Trophoblast cell (in vitro differentiated cells and primary cell): ENCODE data around the gene ANKRD33.

Experiments used
- DNase-seq, 2 donors: peaks; one replicate each; pipeline ENCODE4 v3.0.0-alpha.2; 2016
- H2AFZ ChIP-seq: 2 replicates; pipeline ENCODE4 v1.6.1; 2013; ENCODE audit warnings: low read length, moderate library complexity, mild to moderate bottlenecking; ENCODE audit not compliant: insufficient read depth, poor library complexity
- H2AK5ac ChIP-seq: 2 replicates; pipeline ENCODE4 v1.6.1; 2013; ENCODE audit warnings: mild to moderate bottlenecking, low read length
- H2BK120ac ChIP-seq: 2 replicates; pipeline ENCODE4 v1.6.1; 2013; ENCODE audit warnings: low read length, mild to moderate bottlenecking, moderate library complexity; ENCODE audit not compliant: insufficient read depth, poor library complexity
- H2BK12ac ChIP-seq: 2 replicates; pipeline ENCODE4 v1.6.1; 2013; ENCODE audit warnings: mild to moderate bottlenecking, low read length, moderate library complexity
- H2BK5ac ChIP-seq: 2 replicates; pipeline ENCODE4 v1.6.1; 2013; ENCODE audit warnings: low read length, low read depth, moderate library complexity, mild to moderate bottlenecking; ENCODE audit not compliant: poor library complexity
- H3K14ac ChIP-seq: 2 replicates; pipeline ENCODE4 v1.6.1; 2013; ENCODE audit warnings: mild to moderate bottlenecking, low read length
- H3K18ac ChIP-seq: 2 replicates; pipeline ENCODE4 v1.6.1; 2013; ENCODE audit warnings: mild to moderate bottlenecking, low read length
- H3K23ac ChIP-seq: 2 replicates; pipeline ENCODE4 v1.6.1; 2013; ENCODE audit warnings: low read length
- H3K27ac ChIP-seq: 2 replicates; pipeline ENCODE4 v1.5.1; 2013; ENCODE audit warnings: low read depth, mild to moderate bottlenecking, inconsistent platforms, low read length, moderate library complexity
- H3K27me3 ChIP-seq: 2 replicates; pipeline ENCODE4 v1.6.1; 2013; ENCODE audit warnings: inconsistent platforms, mild to moderate bottlenecking, low read length, moderate library complexity; ENCODE audit not compliant: insufficient read depth
- H3K36me3 ChIP-seq, 2 experiments: 1 replicate in 1 of 2; 2 replicates in 1 of 2; pipeline ENCODE4 v1.6.1; 2013; ENCODE audit warnings: low read length in 2 of 2, mild to moderate bottlenecking in 2 of 2, moderate library complexity in 1 of 2; ENCODE audit not compliant: insufficient read depth in 2 of 2, control insufficient read depth in 1 of 2
- H3K4ac ChIP-seq: 2 replicates; pipeline ENCODE4 v1.6.1; 2013; ENCODE audit warnings: low read depth, mild to moderate bottlenecking, low read length, moderate library complexity
- H3K4me1 ChIP-seq, 2 experiments: 1 replicate in 1 of 2; 2 replicates in 1 of 2; pipeline ENCODE4 v1.6.1; 2013; ENCODE audit warnings: low read length in 2 of 2, mild to moderate bottlenecking in 2 of 2, moderate library complexity in 1 of 2; ENCODE audit not compliant: insufficient read depth in 2 of 2, control insufficient read depth in 1 of 2
- H3K4me2 ChIP-seq: 2 replicates; pipeline ENCODE4 v1.6.1; 2013; ENCODE audit warnings: inconsistent platforms, mild to moderate bottlenecking, low read length, moderate library complexity
- H3K4me3 ChIP-seq: 2 replicates; pipeline ENCODE4 v1.5.1; 2013; ENCODE audit warnings: mild to moderate bottlenecking, low read depth, low read length, inconsistent platforms
- H3K79me1 ChIP-seq: one replicate; pipeline ENCODE4 v1.6.1; 2013; ENCODE audit warnings: low read length
- H3K79me2 ChIP-seq: 2 replicates; pipeline ENCODE4 v1.6.1; 2013; ENCODE audit warnings: low read length, mild to moderate bottlenecking; ENCODE audit not compliant: control insufficient read depth, insufficient read depth, poor library complexity
- H3K9ac ChIP-seq: 2 replicates; pipeline ENCODE4 v1.6.1; 2013; ENCODE audit warnings: mild to moderate bottlenecking, low read length
- H3K9me3 ChIP-seq: 2 replicates; pipeline ENCODE4 v1.6.1; 2013; ENCODE audit warnings: low read depth, mild to moderate bottlenecking, control low read depth, inconsistent platforms, low read length; ENCODE audit not compliant: insufficient read depth
- H4K12ac ChIP-seq: 2 replicates; pipeline ENCODE4 v1.6.1; 2013; ENCODE audit warnings: low read depth, mild to moderate bottlenecking, low read length, moderate library complexity
- H4K8ac ChIP-seq: 2 replicates; pipeline ENCODE4 v1.6.1; 2013; ENCODE audit warnings: low read depth, mild to moderate bottlenecking, low read length, moderate library complexity
- H4K91ac ChIP-seq: one replicate; pipeline ENCODE4 v1.6.1; 2013; ENCODE audit warnings: low read depth, mild to moderate bottlenecking, low read length, moderate library complexity
- WGBS: extraction: QIAGEN DNeasy Blood & Tissue Kit; methylation state at CpG from one replicate; pipeline ENCODE4 v1.1.7; 2013; ENCODE audit warnings: missing lambda C conversion rate; ENCODE audit not compliant: insufficient read length, insufficient coverage; ENCODE audit errors: extremely low coverage; 5-methylcytosine and 5-hydroxymethylcytosine counted together

Gene ANKRD33

GRCh38 chr12:51913071-51914033 is 25.4 kb downstream of the ANKRD33 start:
- Histone ChIP-seq H3K79me1 (no peaks in the 10 kb centered on the region), H4K91ac (no peak overlapping the region), H2BK120ac (no peak overlapping the region), H3K27me3 (peaks cover 4% of the 10 kb centered on the region), H3K4me1 (no peaks in the 10 kb centered on the region), H2BK5ac (no peak overlapping the region), H3K4me2 (no peak overlapping the region), H2AFZ (no peak overlapping the region), H3K79me2 (no peaks in the 10 kb centered on the region), H3K18ac (no peak overlapping the region), H3K27ac (no peak overlapping the region), H2BK12ac (no peak overlapping the region), H4K12ac (no peak overlapping the region), H3K4ac (no peak overlapping the region), H3K23ac (no peak overlapping the region), H3K9ac (no peak overlapping the region), H3K36me3 (no peaks in the 10 kb centered on the region), H3K14ac (no peak overlapping the region), H3K4me3 (no peak overlapping the region), H4K8ac (no peak overlapping the region), H2AK5ac (no peak overlapping the region), H3K9me3 (peaks cover 2% of the 10 kb centered on the region)
- no CpG with 5 or more reads among the region's 30 CpGs for whole genome bisulfite sequencing
- no peak for DNase-seq

DNA sequence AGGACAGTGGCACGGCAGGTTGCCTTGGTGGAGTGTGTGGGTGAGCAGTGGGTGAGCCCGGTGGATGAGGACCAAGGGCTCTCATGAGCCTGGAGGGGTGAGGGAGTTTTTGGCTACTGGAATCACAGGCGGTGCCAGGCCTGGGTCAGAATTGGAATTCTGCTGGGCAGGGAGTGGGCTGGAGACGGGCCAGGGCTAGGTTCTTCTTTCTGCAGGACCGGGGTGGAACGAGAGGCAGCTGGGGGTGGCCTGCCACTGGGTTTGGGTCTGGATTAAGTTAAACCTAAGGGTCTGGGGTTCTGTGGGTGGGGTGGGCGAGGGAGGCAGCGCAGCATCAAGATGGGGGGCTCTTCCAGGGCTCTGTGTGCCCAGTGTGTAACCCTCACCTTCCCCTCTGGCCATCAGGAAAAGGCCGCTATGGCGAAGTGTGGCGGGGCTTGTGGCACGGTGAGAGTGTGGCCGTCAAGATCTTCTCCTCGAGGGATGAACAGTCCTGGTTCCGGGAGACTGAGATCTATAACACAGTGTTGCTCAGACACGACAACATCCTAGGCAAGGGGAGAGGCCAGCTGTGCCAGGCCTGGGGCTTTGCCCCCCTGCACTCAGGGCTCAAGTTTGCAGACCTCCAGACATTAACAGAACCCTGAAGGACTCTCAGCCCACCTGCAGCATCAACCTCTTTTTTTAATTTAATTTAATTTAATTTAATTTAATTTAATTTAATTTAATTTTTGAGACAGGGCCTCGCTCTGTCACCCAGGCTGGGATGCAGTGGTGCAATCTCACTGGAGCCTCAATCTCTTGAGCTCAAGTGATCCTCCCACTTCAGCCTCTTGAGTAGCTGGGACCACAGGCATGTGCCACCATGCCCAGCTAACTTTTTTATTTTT is 26.4 kb downstream of the ANKRD33 start:
- Histone ChIP-seq H4K8ac (no peak overlapping the region), H4K12ac (no peak overlapping the region), H3K4me1 (no peaks in the 10 kb centered on the region), H2AK5ac (no peak overlapping the region), H3K4me3 (no peak overlapping the region), H2AFZ (no peak overlapping the region), H3K9ac (no peak overlapping the region), H3K23ac (no peak overlapping the region), H3K27me3 (no peaks in the 10 kb centered on the region), H2BK120ac (no peak overlapping the region), H4K91ac (no peak overlapping the region), H3K36me3 (no peaks in the 10 kb centered on the region), H3K14ac (no peak overlapping the region), H2BK5ac (no peak overlapping the region), H3K18ac (no peak overlapping the region), H3K79me1 (no peaks in the 10 kb centered on the region), H3K4ac (no peak overlapping the region), H3K27ac (no peak overlapping the region), H3K4me2 (no peak overlapping the region), H3K9me3 (peaks cover 2% of the 10 kb centered on the region), H3K79me2 (no peaks in the 10 kb centered on the region), H2BK12ac (no peak overlapping the region)
- WGBS: no CpG with 5 or more reads among the region's 17 CpGs
- no peak for DNase-seq

DNA sequence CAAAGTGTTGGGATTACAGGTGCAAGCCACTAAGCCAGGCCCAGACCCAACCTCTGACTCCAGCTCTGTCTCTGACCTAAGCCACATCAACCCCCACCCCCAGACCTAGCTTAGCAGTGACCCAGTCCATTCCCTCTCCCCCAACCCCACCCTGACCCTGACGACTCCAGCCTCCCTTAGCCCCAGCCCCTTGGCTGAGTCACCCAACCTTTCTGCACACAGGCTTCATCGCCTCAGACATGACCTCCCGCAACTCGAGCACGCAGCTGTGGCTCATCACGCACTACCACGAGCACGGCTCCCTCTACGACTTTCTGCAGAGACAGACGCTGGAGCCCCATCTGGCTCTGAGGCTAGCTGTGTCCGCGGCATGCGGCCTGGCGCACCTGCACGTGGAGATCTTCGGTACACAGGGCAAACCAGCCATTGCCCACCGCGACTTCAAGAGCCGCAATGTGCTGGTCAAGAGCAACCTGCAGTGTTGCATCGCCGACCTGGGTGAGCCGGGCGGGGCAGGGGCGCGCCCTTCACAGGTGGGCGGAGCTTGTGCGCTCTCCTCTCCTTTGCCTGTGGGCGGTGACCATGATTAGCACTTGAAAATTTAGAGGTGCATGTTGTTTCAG is 27.2 kb downstream of the ANKRD33 start:
- no peak for DNase-seq
- no peak overlapping the region for H3K9ac ChIP-seq
- H3K18ac ChIP-seq: no peak overlapping the region
- no peak overlapping the region for H3K4me3 ChIP-seq
- H3K4me1 ChIP-seq: no peaks in the 10 kb centered on the region
- no peak overlapping the region for H4K91ac ChIP-seq
- no peaks in the 10 kb centered on the region for H3K27me3 ChIP-seq
- no peak overlapping the region for H2BK120ac ChIP-seq
- no peak overlapping the region for H2AFZ ChIP-seq
- H2BK12ac ChIP-seq: no peak overlapping the region
- H3K36me3 ChIP-seq: no peaks in the 10 kb centered on the region
- no peak overlapping the region for H3K27ac ChIP-seq
- H3K4ac ChIP-seq: no peak overlapping the region
- H2AK5ac ChIP-seq: no peak overlapping the region
- no peak overlapping the region for H4K8ac ChIP-seq
- no CpG with 5 or more reads among the region's 28 CpGs for WGBS
- no peak overlapping the region for H3K4me2 ChIP-seq
- no peaks in the 10 kb centered on the region for H3K79me1 ChIP-seq
- H3K9me3 ChIP-seq: peaks cover 2% of the 10 kb centered on the region
- no peak overlapping the region for H4K12ac ChIP-seq
- H3K14ac ChIP-seq: no peak overlapping the region
- no peaks in the 10 kb centered on the region for H3K79me2 ChIP-seq
- H2BK5ac ChIP-seq: no peak overlapping the region
- H3K23ac ChIP-seq: no peak overlapping the region

DNA sequence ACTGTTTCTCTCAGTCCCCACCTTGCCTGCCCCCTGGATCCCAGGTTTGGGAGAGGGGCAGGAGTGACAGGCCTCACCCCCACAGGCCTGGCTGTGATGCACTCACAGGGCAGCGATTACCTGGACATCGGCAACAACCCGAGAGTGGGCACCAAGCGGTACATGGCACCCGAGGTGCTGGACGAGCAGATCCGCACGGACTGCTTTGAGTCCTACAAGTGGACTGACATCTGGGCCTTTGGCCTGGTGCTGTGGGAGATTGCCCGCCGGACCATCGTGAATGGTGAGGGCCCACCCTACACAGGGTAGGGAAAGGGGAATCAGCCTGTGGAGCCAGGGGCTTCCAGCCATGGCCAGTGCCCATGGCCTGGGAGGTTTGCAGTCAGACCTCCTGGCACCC is 28.0 kb downstream of the ANKRD33 start:
- H3K4me2 ChIP-seq: no peak overlapping the region
- H2AK5ac ChIP-seq: no peak overlapping the region
- H2BK12ac ChIP-seq: no peak overlapping the region
- H3K9ac ChIP-seq: no peak overlapping the region
- no peak overlapping the region for H4K91ac ChIP-seq
- H4K8ac ChIP-seq: no peak overlapping the region
- H3K23ac ChIP-seq: no peak overlapping the region
- H3K36me3 ChIP-seq: no peaks in the 10 kb centered on the region
- H3K18ac ChIP-seq: no peak overlapping the region
- H3K4me1 ChIP-seq: no peaks in the 10 kb centered on the region
- no peaks in the 10 kb centered on the region for H3K79me2 ChIP-seq
- no peaks in the 10 kb centered on the region for H3K79me1 ChIP-seq
- H3K4ac ChIP-seq: no peak overlapping the region
- no peak overlapping the region for H3K14ac ChIP-seq
- no peak overlapping the region for H3K4me3 ChIP-seq
- no peak overlapping the region for H3K27ac ChIP-seq
- H2AFZ ChIP-seq: no peak overlapping the region
- H2BK5ac ChIP-seq: no peak overlapping the region
- no CpG with 5 or more reads among the region's 11 CpGs for WGBS
- no peak for DNase-seq
- no peak overlapping the region for H2BK120ac ChIP-seq
- H4K12ac ChIP-seq: no peak overlapping the region
- H3K9me3 ChIP-seq: no peaks in the 10 kb centered on the region
- H3K27me3 ChIP-seq: no peaks in the 10 kb centered on the region
